Endothelial cell of umbilical vein (primary cell): Measurements from ENCODE around the gene BCAP31. TPM values are rescaled to one million over a fixed set of nuclear protein-coding genes. Genes with fewer than 3 reads are reported as not detected.

Experiments
- BruUV-seq: library from RNA; stranded (reverse); fragments of 400-500 nt; replicated peaks from 2 replicates; lab custom pipeline; 2021; lab: Mats Ljungman, UMichigan
- CTCF ChIA-PET: fragments of 300-600, 350-600 bp; sonication (Branson Sonifier 250); formaldehyde crosslinking; loops from one replicate; lab custom pipeline; 2021; ENCODE audit warnings: antibody characterized with exemption, inconsistent platforms; lab: Charles Lee
- POLR2A ChIA-PET: fragments of 300-600, 350-600 bp; sonication (Branson Sonifier 250); formaldehyde crosslinking; loops from one replicate; lab custom pipeline; 2021; ENCODE audit warnings: antibody characterized with exemption, inconsistent platforms; lab: Charles Lee
- DNase-seq: peaks from one replicate; pipeline ENCODE4 v3.0.0-alpha.2; 2011; ENCODE audit warnings: low read depth, low spot score
- FAIRE-seq: peaks from 2 replicates; lab custom pipeline; 2011; peaks lifted over from hg19 to GRCh38; lab: Jason Lieb, UNC
- H2AFZ ChIP-seq: 2 replicates; pipeline ENCODE4 v1.6.0; 2012; ENCODE audit warnings: low read depth, low read length, control low read depth, inconsistent platforms
- H3K27ac ChIP-seq: 2 replicates; pipeline ENCODE4 v1.5.1; 2011; ENCODE audit warnings: low read depth, mild to moderate bottlenecking, control low read depth, low read length, moderate library complexity; ENCODE audit not compliant: insufficient read depth
- H3K27me3 ChIP-seq, 2 experiments: 2 replicates each; pipeline versions ENCODE4 v1.6.0 to v1.6.1; 2011; ENCODE audit warnings: low read length in 2 of 2, mixed read lengths in 1 of 2; ENCODE audit not compliant: control insufficient read depth in 2 of 2, insufficient read depth in 2 of 2
- H3K36me3 ChIP-seq, 2 experiments: 2 replicates in 1 of 2; 3 replicates in 1 of 2; pipeline ENCODE4 v1.5.1; 2011; ENCODE audit warnings: low read length in 2 of 2, mild to moderate bottlenecking in 1 of 2, moderate library complexity in 1 of 2; ENCODE audit not compliant: control insufficient read depth in 2 of 2, insufficient read depth in 2 of 2; ENCODE audit errors: extremely low read depth in 1 of 2
- H3K4me1 ChIP-seq: 3 replicates; pipeline ENCODE4 v1.5.1; 2011; ENCODE audit warnings: mild to moderate bottlenecking, low read length; ENCODE audit not compliant: control insufficient read depth, insufficient read depth; ENCODE audit errors: extremely low read depth
- H3K4me2 ChIP-seq: 2 replicates; pipeline ENCODE4 v1.6.1; 2011; ENCODE audit warnings: low read length, control low read depth, mixed read lengths; ENCODE audit not compliant: insufficient read depth
- H3K4me3 ChIP-seq, 3 experiments: fragments of 200-600 bp in 1 of 3; sonication (generic), shearing (Covaris generic) in 1 of 3; replicated peaks in 1 of 3; 2 replicates each; pipeline ENCODE4 v1.5.1; 2011 to 2016; ENCODE audit warnings: control low read depth in 3 of 3, low read length in 3 of 3, mild to moderate bottlenecking in 2 of 3, inconsistent platforms in 1 of 3, low read depth in 1 of 3, moderate library complexity in 1 of 3; ENCODE audit not compliant: insufficient read depth in 1 of 3
- H3K79me2 ChIP-seq: 2 replicates; pipeline ENCODE4 v1.6.0; 2012; ENCODE audit warnings: low read length, inconsistent platforms; ENCODE audit not compliant: control insufficient read depth, insufficient read depth
- H3K9ac ChIP-seq: replicated peaks from 2 replicates; pipeline ENCODE3; 2011; ENCODE audit warnings: low read length, control low read depth; ENCODE audit not compliant: insufficient read depth; ENCODE audit errors: extremely low read depth
- H3K9me1 ChIP-seq: replicated peaks from 3 replicates; pipeline ENCODE4 v1.6.0; 2011; ENCODE audit warnings: mild to moderate bottlenecking, low read length; ENCODE audit not compliant: control insufficient read depth, insufficient read depth; ENCODE audit errors: extremely low read depth
- H3K9me3 ChIP-seq: replicated peaks from 2 replicates; pipeline ENCODE4 v1.5.1; 2012; ENCODE audit warnings: low read length, inconsistent platforms; ENCODE audit not compliant: control insufficient read depth, insufficient read depth
- H4K20me1 ChIP-seq: replicated peaks from 2 replicates; pipeline ENCODE3; 2011; ENCODE audit warnings: mild to moderate bottlenecking, low read length; ENCODE audit not compliant: control insufficient read depth, insufficient read depth; ENCODE audit errors: extremely low read depth
- MYC ChIP-seq: IDR thresholded peaks from one replicate; pipeline ENCODE4 v1.6.1; 2011; ENCODE audit warnings: mild to moderate bottlenecking, low read depth, low read length
- dilution Hi-C: fragments of 300-500 bp; cut with MboI; formaldehyde crosslinking; loops from one replicate; pipeline ENCODE4 v1.15.0; 2019; ENCODE audit warnings: low sequenced_read_pairs; ENCODE audit not compliant: extremely low pct_ligation_motif_present
- intact Hi-C: fragments of 100-400 bp; cut with micrococcal nuclease; formaldehyde crosslinking; loops from one replicate; pipeline ENCODE4 v1.10.0; 2022
- polyA plus RNA-seq, 4 experiments: library from polyadenylated mRNA; depleted of rRNA in 3 of 4; stranded (reverse) in 3 of 4; unstranded in 1 of 4; fragments of >200 nt; gene quantifications; 2 replicates each; pipeline versions ENCODE4 v1.2.1 to v1.2.3, GENCODE V29; 2011 to 2012; ENCODE audit warnings: missing spikeins in 1 of 4
- total RNA-seq: library from RNA; stranded (reverse); gene quantifications from 2 replicates; pipeline ENCODE4 v1.2.3, GENCODE V29; 2021
- TF ChIP-seq, protein P1 (sequence below): IDR thresholded peaks from 2 replicates; pipeline ENCODE4 v1.6.1; 2011; ENCODE audit not compliant: insufficient read depth, insufficient read length
- TF ChIP-seq, protein P2 (sequence below), 2 donors: IDR thresholded peaks; 1 replicate in 1 of 2; 2 replicates in 1 of 2; pipeline ENCODE4 v1.5.1; 2011; ENCODE audit warnings: low read length in 2 of 2, mild to moderate bottlenecking in 2 of 2, moderate library complexity in 2 of 2, control low read depth in 1 of 2, inconsistent platforms in 1 of 2, low read depth in 1 of 2; ENCODE audit not compliant: insufficient read depth in 1 of 2; ENCODE audit errors: extremely low read depth in 1 of 2

The BCAP31 gene
- total and polyA plus RNA-seq, 2 donors (not counting 3 experiments of a cell fraction or from before 2014, with no cell fraction given) = 169 to 203 TPM

- peaks cover 36% of the 10 kb centered on the region for H3K79me2 ChIP-seq
Observed at GRCh38 chrX:153723351-153724251, 586 bp downstream of the BCAP31 start.

More at GRCh38 chrX:153723351-153724251, 586 bp downstream of the BCAP31 start:
- Histone ChIP-seq H4K20me1 (no peaks in the 10 kb centered on the region), H3K9me1 (no peaks in the 10 kb centered on the region), H2AFZ (no peak overlapping the region), H3K27ac (peak overlapping the region; percentile 42), H3K9ac (peak overlapping the region; percentile 69), H3K27me3 (no peaks in the 10 kb centered on the region), H3K36me3 (peaks cover 4 to 13% of the 10 kb centered on the region in 2 experiments), H3K4me2 (peak overlapping the region; percentile 45), H3K4me3 (peak overlapping the region; percentile 41 to 73 (median 54)), H3K9me3 (no peaks in the 10 kb centered on the region), H3K4me1 (peaks cover 28% of the 10 kb centered on the region)
- DNase-seq = peak; percentile 51
- no peak for FAIRE-seq
- intact Hi-C loops (no loop called here), dilution Hi-C loops (no loop called here)
- POLR2A ChIA-PET = no interaction called here
- TSS peak; percentile 44 for BruUV-seq
- TF ChIP-seq MYC = peak; percentile 19
- TF ChIP-seq, protein P1, sequence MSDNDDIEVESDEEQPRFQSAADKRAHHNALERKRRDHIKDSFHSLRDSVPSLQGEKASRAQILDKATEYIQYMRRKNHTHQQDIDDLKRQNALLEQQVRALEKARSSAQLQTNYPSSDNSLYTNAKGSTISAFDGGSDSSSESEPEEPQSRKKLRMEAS = no peak
- TF ChIP-seq, protein P2, sequence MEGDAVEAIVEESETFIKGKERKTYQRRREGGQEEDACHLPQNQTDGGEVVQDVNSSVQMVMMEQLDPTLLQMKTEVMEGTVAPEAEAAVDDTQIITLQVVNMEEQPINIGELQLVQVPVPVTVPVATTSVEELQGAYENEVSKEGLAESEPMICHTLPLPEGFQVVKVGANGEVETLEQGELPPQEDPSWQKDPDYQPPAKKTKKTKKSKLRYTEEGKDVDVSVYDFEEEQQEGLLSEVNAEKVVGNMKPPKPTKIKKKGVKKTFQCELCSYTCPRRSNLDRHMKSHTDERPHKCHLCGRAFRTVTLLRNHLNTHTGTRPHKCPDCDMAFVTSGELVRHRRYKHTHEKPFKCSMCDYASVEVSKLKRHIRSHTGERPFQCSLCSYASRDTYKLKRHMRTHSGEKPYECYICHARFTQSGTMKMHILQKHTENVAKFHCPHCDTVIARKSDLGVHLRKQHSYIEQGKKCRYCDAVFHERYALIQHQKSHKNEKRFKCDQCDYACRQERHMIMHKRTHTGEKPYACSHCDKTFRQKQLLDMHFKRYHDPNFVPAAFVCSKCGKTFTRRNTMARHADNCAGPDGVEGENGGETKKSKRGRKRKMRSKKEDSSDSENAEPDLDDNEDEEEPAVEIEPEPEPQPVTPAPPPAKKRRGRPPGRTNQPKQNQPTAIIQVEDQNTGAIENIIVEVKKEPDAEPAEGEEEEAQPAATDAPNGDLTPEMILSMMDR (IDR thresholded peaks at IDR 0.05; ENCODE audit: extremely low read depth in 1 of 2, insufficient read depth in 1 of 2, low read depth in 1 of 2, low read length in 2 of 2) = peak; percentile 10 to 48
- CTCF ChIA-PET = interaction anchor here (3.0 kb wide), 1 partner anchor 15 kb away, joined by 10 read pairs; no protein-coding TSS in a partner anchor
